IPS DF 4.7 (cell line): Measurements from ENCODE around the gene ENGASE.

Experiments used
- DNase-seq: peaks from one replicate; pipeline ENCODE4 v3.0.0-alpha.2; 2013; ENCODE audit warnings: low spot score; ENCODE audit errors: extremely low read depth

Gene ENGASE

DNA sequence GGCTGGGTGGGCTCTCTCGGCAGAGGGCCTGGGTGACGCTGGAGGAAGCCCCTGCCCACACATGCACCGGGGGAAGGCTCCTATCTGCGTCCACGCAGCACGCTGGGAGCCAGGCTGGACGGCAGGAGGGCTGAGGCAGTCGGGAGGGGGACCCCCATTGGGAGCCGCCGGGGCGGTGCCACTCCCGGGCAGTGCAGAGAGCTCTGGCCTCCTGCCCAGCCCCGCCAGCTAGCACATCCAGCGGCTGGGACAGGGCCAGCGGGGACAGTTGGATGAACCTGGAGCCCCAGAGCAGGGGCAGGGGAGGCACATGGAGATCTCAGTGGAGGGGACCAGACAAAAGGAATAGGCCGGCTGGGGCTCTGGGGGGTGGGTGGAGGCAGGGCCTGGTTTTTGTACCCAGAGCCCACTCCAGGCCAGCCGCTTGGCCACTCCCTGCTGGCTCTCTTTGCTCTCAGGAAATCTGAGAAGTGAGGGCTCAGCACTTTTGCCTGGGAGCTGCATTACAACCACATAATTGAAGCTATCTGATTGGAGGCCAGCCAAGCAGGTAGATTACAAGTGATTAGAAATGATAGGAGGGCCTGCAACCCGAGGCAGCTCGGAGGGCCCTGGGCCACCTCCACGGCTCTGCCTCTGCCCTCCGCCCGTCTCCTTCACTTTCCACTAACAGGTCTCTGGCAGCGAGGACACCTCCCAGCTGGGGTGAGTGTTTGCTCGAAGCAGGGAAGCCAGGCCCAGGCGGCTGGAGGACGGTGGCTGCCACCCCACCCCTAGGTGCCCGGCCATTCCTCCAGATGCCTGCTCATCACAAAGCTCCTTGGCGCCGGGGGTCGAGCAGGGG lies 40.1 kb downstream of the ENGASE start:
- no peak for DNase-seq

DNA sequence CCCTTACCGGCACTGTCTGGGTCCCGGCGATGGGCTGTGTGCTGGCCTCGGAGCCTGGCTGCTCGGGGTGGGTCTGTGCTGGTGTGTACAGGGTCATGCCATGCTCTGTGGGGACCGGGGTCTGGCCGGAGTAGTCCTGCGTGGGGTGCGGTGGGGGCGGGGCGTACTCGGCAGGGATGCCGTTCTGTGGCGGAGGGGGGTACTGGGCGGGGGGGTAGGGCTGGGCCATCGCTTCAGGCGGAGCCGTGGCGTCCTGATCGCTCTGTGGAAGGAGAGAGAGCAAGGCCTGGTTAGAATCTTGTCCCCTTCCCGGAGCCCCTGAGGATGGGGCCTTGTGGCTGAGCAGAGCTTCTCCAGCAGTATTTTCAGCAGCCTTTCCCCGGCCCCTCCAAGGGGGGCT lies 40.9 kb downstream of the ENGASE start:
- no peak for DNase-seq

DNA sequence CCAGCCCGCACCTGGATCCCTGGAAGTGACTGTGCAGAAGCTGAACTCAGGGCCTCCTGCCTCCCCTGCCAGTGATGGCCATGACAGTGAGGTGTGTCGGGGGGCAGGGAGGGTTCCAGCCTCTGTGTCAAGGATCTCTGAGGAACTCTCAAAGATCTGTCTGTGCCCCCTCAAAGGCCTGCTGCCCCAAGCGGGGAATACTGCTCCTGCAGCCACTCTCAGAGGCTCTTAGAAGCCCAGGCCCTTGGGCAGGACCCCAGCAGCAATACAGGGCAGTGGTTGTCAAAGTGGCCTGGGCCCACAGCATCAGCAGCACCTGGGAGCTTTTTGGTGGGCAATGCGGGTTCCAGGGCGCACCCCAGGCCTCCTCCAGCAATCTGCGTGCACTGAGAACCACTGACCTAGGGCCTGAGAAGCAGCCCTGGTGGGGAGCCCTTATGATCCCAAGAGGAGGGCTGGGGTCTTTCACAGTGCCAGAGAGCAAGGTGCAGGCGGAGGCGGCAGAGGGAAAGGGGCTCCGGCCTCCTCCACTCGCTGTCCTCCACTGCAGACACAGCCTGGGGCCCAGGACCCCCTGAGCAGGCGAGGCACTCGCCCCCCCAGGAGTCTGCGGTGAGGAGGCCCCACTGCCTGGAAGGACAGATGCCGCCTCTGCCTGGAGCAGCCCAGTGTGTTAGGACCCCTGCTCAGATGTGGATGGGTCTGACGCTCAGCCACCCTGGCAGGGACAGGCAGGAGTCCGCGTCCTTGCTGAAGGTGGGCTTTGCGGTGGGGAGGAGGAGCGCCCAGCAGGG lies 42.1 kb downstream of the ENGASE start:
- DNase-seq: no peak

DNA sequence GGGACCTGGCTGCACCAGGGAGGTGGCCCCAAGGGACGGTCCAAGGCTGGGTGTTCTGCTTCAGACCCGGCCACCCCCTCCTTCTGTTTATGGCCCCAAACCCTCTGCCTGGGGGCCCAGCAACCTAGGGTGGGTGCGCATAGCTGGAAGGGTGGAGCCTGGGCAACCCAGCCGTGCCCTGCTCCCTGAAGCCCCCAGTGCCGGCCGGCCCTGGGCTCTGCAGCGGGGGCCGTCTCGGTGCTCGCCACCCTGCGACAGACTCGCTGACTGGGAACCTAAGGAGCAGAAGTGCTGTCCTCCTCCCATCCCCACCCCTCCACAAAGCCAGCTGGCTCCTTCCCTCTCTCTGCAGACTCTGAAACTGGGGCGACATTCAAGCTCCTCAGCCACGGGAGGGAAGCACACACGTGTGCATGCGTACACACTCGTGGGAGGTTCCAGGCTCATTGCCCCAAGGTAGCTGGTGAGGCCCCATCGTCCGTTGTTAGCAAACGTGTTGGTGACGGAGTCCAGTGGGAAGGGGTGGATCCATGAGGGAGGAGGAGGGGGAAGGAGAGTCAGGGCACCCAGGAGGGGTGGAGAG lies 43.4 kb downstream of the ENGASE start:
- no peak for DNase-seq

DNA sequence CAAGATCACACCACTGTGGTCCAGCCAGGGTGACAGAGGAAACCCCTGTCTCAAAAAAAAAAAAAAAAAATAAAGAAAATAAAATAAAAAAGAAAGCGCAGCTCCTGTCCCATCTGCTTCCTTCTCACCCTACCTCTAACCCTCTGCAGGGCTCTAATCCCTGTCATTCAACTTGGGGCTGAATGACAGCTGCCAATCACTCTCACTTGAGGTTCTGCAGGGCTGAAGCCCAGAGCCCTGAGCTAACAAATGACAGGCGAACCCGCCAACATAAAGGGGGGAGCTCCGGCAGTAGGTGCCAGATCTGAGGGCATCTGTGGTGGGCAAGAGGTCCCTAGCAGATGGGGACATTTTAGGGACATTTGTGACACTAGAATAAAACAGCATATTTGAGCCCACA lies 44.3 kb downstream of the ENGASE start:
- no peak for DNase-seq

DNA sequence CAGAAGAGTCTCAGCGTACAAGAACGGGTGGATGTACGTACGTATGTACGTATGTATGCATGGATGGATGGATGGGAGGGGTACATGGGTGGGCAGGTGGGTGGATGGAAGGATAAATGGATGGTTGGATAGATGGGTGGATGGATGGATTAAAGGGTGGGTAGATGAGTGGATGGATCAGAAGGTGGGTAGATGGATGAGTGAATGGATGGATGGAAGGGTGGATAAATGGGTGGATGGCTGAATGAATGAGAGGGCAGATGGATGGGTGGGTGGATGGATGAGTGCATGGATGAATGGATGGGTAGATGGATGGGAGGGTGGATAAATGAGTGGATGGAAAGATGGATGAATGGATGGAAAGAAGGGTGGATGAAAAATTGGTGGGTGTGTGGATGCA lies 45.6 kb downstream of the ENGASE start:
- DNase-seq: no peak

DNA sequence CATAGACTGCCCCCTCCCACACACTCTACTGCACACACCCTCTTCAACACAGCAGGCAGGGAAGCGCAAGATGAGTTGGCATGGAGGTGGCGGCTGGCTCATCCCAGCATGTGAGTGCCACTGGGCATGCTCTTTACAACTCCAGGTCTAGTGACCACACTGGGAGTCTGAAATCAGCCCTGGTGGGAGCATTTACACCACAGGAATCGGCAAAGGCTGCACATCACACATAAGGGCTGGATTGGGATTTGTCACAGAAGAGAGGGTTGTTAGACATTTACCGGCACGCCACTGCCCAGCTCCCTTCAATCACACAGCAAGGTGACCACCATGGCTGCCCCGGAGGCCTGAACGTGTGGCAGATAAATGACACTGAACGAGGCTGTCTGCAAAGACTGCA lies 49.4 kb downstream of the ENGASE start:
- no peak for DNase-seq

DNA sequence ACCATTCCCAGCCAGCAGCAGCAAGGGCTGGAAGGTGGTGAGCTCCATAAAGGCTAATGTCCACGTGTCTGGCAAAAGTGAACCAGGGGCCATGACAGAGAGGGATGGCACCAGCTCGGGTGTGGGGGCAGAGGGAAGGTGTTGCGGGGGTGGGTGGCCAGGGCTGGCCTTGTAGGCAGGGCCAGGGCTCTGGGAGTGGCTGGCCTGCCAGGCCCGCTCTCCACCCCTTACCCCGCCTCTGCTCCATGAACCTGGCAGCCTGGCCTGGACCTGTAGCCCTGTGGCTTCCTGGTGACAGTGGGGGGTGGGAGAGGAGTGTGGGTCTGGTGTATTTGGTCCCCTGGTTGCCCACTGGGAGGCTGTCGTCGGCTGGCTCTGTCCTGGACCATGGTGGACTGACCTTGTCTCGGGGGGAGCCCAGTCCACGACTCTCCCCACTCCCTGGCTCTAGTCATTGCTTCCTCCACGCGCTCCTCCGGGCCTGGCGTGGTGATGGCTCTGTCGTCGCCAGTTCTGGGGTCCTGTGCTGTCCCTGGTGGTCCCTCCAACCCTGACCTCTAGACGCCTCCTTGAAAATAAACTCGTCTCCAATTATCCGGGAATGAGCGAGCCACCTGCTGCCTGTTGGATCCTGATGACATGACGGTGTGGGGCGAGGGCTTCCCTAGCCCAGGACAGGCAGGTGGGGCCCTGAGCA lies 50.0 kb downstream of the ENGASE start:
- DNase-seq: no peak

DNA sequence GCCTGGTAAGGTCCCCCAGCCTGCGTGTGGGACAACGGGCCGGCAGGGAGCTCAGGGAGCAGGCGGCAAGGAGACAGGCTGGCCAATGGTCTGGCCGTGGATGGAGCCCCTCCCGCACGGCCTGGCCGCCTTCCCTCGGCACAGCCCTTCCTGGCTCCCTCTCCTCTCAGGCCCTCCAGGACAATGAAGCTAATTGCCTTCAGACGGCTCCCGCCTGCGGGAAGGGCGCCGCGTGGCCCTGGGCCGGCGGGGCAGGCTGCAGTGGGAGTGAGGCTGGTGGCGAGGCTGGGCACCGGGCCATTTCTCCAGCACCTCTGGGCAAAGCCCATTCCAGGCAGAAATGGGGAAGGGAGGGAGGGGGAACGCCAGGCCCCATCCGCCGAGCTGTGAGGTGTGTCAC lies 50.9 kb downstream of the ENGASE start:
- no peak for DNase-seq

DNA sequence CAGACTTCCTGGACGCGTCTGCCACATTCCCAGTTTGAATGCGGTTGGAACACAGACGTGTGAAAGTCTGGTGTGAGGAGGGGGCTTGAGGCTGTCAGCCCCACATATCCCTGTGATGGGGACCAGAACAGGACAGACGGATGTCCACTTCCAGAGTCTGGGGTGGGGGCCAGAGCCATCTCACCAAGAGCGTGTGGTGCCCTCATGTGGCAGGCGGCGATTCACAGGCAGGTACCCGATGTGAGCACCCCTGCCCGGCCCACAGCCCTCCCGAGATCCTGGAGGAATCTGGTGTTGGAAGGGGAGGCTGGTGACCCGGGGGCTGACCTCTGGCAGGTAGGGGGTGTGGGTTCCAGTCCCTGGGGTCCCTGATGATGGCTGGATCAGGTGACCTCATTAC lies 51.5 kb downstream of the ENGASE start:
- no peak for DNase-seq

DNA sequence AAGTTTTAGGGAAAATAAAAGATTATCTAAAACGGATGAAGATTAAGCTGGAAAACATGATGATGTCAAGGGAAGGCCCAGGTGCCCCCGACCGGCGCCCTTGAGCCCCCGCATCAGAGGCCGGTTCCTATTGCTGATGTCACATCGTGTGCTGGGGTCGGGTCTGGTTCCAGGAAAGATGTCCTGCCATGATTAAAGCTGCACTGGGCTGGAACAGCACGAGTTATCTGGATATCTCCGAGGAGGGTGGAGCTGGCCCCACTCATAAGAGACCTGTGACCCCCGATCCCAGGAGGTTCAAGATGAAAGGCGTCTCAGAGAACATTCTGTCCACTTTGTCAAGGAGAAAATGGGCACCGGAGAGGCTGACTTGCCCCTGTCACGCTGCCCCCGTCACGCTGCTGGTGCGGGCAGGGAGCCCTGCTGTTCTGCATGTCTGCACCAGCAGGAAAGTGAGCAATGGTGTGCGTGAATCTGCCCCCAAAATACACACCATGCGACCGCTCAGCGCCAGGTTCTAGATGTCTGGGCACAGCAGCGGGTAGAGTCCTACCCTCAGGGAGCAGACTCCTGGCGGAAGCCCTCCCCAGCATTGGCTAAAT lies 53.0 kb downstream of the ENGASE start:
- DNase-seq: no peak

DNA sequence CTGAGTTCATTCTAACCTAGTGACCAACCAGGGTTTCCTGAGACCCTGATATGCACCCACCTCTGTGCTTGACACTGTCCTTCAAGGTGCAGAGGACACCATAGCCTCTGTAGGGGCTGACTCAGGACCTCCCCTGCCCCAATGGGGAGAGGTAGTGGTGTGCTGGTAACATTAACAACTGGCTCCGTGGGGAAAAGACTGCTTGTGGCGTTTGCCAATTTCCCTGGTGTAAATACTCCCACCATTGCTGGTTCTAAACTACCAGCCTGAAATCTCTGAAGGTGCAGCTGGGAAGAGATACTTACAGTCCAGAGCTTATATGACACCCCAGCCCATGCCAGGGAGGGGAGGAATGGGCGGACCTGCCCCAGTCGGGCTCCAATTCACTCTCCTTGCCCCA lies 54.9 kb downstream of the ENGASE start:
- DNase-seq: no peak

DNA sequence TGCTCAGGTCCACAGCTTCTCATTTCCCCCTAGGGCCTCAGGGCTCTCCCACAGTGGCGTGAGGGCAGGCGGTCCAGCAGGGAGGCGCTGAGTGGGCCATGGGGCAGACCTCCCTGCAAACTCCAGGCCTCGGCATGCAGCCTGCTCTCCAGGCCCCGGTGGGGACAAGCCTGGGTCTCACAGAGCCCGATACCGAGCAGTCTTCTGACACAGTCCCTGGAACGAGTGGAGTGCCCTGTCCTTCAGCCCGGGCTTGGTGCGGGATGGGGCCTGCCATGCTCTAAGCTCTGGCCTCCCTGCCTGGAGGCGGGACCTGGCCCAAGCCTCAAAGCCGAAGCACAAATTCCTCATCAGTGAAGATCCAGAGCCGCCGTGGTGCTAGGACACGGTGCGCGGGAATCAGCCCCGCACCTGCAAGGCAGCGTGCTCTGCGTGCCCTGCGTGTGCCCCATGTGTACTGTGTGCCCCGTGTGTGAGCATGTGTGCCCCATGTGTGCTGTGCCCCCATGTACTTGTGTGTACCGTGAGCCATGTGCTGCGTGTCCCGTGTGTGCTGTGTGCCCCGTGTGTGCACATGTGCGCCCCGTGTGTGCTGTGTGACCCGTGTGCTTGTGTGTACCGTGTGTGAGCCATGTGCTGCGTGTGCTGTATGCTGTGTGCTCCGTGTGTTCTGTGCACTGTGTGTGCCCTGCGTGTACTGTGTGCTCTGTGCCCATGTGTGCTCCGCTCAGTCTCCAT lies 56.1 kb downstream of the ENGASE start:
- no peak for DNase-seq

DNA sequence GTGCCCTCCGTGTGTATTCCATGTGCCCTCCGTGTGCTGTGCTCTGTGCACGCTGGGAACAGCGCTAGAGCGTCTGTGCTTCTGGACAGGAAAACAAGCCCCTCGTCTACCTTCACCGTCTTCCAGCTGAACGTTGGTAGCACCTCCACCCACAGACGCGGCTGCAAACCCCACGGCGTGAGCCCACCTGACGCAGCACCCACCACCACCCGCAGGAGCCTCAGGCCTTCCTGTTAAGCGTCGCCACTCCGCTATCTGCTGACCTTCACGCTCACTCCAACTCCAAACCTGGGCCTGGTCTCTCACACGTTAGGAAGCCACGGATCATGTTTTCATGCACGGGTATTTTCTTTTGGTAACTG lies 56.6 kb downstream of the ENGASE start:
- DNase-seq: no peak

DNA sequence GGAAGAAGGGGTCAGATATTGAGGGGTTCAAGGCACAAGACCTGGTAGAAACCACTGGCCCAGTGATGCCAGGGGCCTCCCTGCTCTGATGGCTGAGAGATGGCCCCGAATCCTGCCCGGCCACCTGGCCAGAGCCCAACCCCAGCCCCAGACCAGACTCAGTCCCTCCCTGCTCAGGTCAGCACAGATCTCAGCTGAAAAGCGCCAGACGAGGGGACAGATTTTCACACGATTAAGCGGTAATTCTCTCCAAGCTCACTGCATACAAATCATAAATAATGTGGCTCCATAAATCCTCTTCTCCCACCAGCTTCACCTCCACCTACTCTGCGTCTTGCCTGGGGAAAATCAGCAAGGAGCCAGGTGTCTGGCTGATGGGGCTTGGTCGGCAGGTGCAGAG lies 57.1 kb downstream of the ENGASE start:
- no peak for DNase-seq

DNA sequence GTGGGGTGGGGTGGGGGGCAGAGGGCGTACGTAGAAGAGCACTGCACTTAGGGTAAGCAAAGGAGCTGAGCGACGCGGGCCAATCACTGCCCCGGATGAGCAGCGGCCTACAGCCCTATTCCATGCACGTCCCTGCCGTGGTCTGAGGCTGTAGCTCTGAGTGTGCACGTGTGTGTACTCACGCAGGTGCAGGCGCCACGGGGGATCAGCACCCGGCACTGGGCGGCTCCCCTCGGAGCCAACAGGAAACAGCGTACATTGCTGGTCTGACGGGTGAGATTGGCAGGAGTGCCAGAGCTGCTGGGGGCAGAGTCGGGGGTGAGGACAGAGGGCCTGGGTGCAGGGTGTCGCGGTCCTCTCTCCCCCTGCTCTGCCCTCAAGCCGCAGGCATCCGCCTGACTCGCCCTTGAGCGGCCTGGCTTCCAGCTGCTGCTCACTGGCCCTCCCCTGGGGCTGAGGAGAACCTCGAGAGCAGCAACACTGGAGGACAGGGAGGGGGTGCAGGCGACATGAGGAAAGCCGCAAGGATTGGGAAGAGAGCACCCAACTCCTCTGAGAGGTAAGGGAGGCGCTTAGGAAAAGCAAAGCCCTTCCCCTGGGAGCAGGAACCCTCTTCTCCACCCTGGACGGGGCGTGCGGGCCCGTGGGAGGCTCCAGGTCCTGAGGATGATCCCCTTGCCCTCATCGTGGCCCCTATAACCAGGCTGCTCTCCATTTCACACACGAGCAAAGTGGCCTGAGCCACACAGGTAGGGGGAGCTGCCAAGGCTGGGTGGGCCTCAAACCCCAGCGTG lies 57.8 kb downstream of the ENGASE start:
- no peak for DNase-seq

DNA sequence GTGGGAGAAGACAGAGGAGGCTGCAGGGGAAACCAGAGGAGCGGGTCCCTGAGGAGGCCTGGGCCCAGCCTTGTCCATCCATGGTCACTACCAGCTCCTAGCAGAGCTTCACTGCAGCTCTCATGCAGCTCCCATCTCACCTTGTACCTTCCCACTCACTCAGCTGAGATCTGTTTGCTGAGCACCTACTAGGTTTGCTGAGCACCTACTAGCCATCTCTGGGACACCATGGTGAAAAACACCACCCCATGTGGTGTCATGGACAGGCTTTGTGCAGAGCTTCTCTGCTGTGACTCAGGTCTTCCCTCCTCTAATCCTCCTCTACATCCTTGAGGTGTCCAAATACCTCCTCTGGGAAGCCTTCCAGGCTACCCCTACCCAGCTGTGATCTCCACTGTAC lies 58.6 kb downstream of the ENGASE start:
- no peak for DNase-seq

DNA sequence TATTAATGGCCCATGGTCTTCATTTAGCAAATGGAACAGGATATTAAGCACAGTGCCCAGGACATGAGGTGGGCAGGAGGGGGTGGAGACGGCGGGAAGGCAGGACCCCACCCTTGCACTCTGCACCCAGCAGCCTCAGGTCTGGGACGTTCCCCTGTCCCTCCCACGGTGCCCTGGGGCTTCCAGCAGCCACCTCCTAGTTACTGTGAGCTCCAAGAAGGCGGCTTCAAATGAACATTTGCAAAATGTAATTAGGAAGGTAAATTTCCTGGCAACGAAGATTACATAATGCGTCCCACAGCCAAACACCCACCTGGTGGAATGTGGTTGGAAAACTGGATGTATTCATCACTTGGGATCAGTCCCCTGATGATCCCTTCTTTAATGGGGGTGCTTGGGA lies 59.4 kb downstream of the ENGASE start:
- no peak for DNase-seq

DNA sequence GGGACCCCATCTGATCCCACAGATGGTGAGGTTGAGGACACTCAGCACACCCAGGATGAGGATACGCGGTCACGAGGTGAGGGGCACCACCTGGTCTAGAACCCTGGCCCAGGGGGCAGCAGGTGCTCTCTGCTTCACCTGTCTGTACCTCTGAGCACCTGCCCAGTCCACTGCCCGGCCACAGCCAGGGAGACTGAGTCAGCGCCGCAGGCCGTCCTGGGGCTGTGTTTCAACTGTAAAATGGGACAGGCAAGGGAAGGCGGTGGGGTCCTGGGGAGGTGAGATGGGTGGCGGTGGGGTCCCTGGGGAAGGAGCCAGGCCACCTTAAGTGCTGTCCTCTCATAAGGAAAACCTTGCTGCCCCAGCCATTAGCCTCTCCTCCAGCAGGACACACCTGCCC lies 60.4 kb downstream of the ENGASE start:
- no peak for DNase-seq
